Esophagus (tissue), 2 donors: Measurements from ENCODE around the gene TMEM128. TPM values are rescaled to one million over a fixed set of nuclear protein-coding genes. Genes with fewer than 3 reads are reported as not detected.
"Not testable (repeated sequence)": the region's sequence is repeated elsewhere in the genome, so short reads cannot be mapped to it uniquely, and the experiment has no call there.

Source experiments
- H3K27ac ChIP-seq, 2 donors: one replicate each; pipeline ENCODE4 v1.5.1; 2013; ENCODE audit warnings: low read depth in 2 of 2, mild to moderate bottlenecking in 2 of 2, inconsistent platforms in 1 of 2, low read length in 1 of 2, moderate library complexity in 1 of 2
- H3K27me3 ChIP-seq, 2 donors: one replicate each; pipeline ENCODE4 v1.6.1; 2013; ENCODE audit warnings: low read length in 2 of 2, control low read depth in 1 of 2, mild to moderate bottlenecking in 1 of 2; ENCODE audit not compliant: insufficient read depth in 2 of 2, control insufficient read depth in 1 of 2
- H3K36me3 ChIP-seq, 2 donors: one replicate each; pipeline ENCODE4 v1.6.1; 2013; ENCODE audit warnings: low read length in 1 of 2; ENCODE audit not compliant: control insufficient read depth in 2 of 2, insufficient read depth in 2 of 2
- H3K4me1 ChIP-seq, 2 donors: one replicate each; pipeline ENCODE4 v1.6.1; 2013; ENCODE audit warnings: low read length in 1 of 2; ENCODE audit not compliant: control insufficient read depth in 2 of 2, insufficient read depth in 2 of 2
- H3K4me3 ChIP-seq, 2 donors: one replicate each; pipeline ENCODE4 v1.5.1; 2013; ENCODE audit warnings: low read length in 2 of 2, mild to moderate bottlenecking in 2 of 2, low read depth in 1 of 2, moderate library complexity in 1 of 2
- H3K9me3 ChIP-seq, 2 donors: one replicate each; pipeline ENCODE4 v1.6.1; 2013; ENCODE audit warnings: mild to moderate bottlenecking in 2 of 2, low read depth in 1 of 2, low read length in 1 of 2, moderate library complexity in 1 of 2; ENCODE audit not compliant: control insufficient read depth in 2 of 2, insufficient read depth in 1 of 2
- WGBS, 2 donors: extraction: QIAGEN DNeasy Blood & Tissue Kit; methylation state at CpG; one replicate each; pipeline ENCODE4 v1.1.7; 2013; 5-methylcytosine and 5-hydroxymethylcytosine counted together
- polyA plus RNA-seq, 2 donors: library from polyadenylated mRNA; stranded (reverse); fragments of 200-250 nt; gene quantifications; one replicate each; pipeline ENCODE4 v1.2.3, GENCODE V29; 2013
- donor health status: healthy with polysubstance abuse.
- donor health status: Bipolar disorder and iron deficiency.

Gene TMEM128
- polyA plus RNA-seq, 2 donors = 12.5 to 15.7 TPM

- not testable (repeated sequence) for H3K4me1 ChIP-seq, H3K27ac ChIP-seq, H3K36me3 ChIP-seq, H3K4me3 ChIP-seq, H3K27me3 ChIP-seq, H3K9me3 ChIP-seq
- WGBS, 2 donors = 69 to 90% methylated on average over 3 of the region's 3 CpGs
Measured at GRCh38 chr4:4239551-4239950, 8.5 kb downstream of the TMEM128 start.

- no peaks in the 10 kb centered on the region for H3K9me3 ChIP-seq
- 97 to 98% methylated on average over 2 of the region's 2 CpGs for WGBS, 2 donors
- H3K4me3 ChIP-seq = no peak overlapping the region
- H3K27me3 ChIP-seq = no peaks in the 10 kb centered on the region
- H3K36me3 ChIP-seq = peaks cover 0 to 2% of the 10 kb centered on the region in 2 donors
- no peak overlapping the region for H3K27ac ChIP-seq
- peaks cover 0 to 2% of the 10 kb centered on the region in 2 donors for H3K4me1 ChIP-seq
Measured at GRCh38 chr4:4233610-4234009, 14.4 kb downstream of the TMEM128 start.

GRCh38 chr4:4228356-4228668, 19.7 kb downstream of the TMEM128 start:
- 64 to 73% methylated on average over 1 of the region's 1 CpG for WGBS, 2 donors
- Histone ChIP-seq H3K4me3 (no peak overlapping the region), H3K9me3 (peaks cover 0 to 11% of the 10 kb centered on the region in 2 donors), H3K36me3 (no peaks in the 10 kb centered on the region), H3K4me1 (peaks cover 2 to 4% of the 10 kb centered on the region in 2 donors), H3K27me3 (peaks cover 4 to 9% of the 10 kb centered on the region in 2 donors), H3K27ac (no peak overlapping the region)

GRCh38 chr4:4227510-4228355, 20.3 kb downstream of the TMEM128 start:
- Histone ChIP-seq H3K9me3 (peaks cover 0 to 11% of the 10 kb centered on the region in 2 donors), H3K4me1 (peaks cover 2 to 4% of the 10 kb centered on the region in 2 donors), H3K27ac (no peak overlapping the region), H3K36me3 (no peaks in the 10 kb centered on the region), H3K27me3 (peaks cover 4 to 9% of the 10 kb centered on the region in 2 donors), H3K4me3 (no peak overlapping the region)
- WGBS, 2 donors = 10 to 11% methylated on average over 47 to 51 of the region's 51 CpGs

GRCh38 chr4:4226606-4227438, 21.2 kb downstream of the TMEM128 start, which contains the start of gene OTOP1:
Gene OTOP1 (minus strand): TSS chr4:4226929. CDS start chr4:4226864, 65 bp downstream.
- Histone ChIP-seq H3K27me3 (peaks cover 4 to 9% of the 10 kb centered on the region in 2 donors), H3K4me3 (no peak within 1 kb of the TSS), H3K9me3 (peaks cover 0 to 11% of the 10 kb centered on the region in 2 donors), H3K27ac (no peak within 1 kb of the TSS), H3K4me1 (peaks cover 2 to 4% of the 10 kb centered on the region in 2 donors), H3K36me3 (no peaks in the 10 kb centered on the region)
- WGBS, 2 donors = 13 to 19% methylated on average over 69 to 82 of the region's 82 CpGs

- H3K27ac ChIP-seq = no peak overlapping the region
- no peaks in the 10 kb centered on the region for H3K36me3 ChIP-seq
- WGBS, 2 donors = 23 to 27% methylated on average over 23 to 41 of the region's 41 CpGs
- H3K27me3 ChIP-seq = peaks cover 4 to 9% of the 10 kb centered on the region in 2 donors
- no peak overlapping the region for H3K4me3 ChIP-seq
- H3K9me3 ChIP-seq = peaks cover 0 to 11% of the 10 kb centered on the region in 2 donors
- peaks cover 2 to 4% of the 10 kb centered on the region in 2 donors for H3K4me1 ChIP-seq
Measured at GRCh38 chr4:4225915-4226605, 22.0 kb downstream of the TMEM128 start.

- Histone ChIP-seq H3K27ac (no peak overlapping the region), H3K4me1 (no peaks in the 10 kb centered on the region), H3K36me3 (no peaks in the 10 kb centered on the region), H3K4me3 (no peak overlapping the region), H3K9me3 (no peaks in the 10 kb centered on the region), H3K27me3 (no peaks in the 10 kb centered on the region)
- WGBS, 2 donors = 75 to 77% methylated on average over 5 of the region's 5 CpGs
Measured at GRCh38 chr4:4217113-4217512, 30.9 kb downstream of the TMEM128 start.

- no peaks in the 10 kb centered on the region for H3K4me1 ChIP-seq
- no peaks in the 10 kb centered on the region for H3K9me3 ChIP-seq
- H3K27ac ChIP-seq = no peak overlapping the region
- H3K36me3 ChIP-seq = no peaks in the 10 kb centered on the region
- no peaks in the 10 kb centered on the region for H3K27me3 ChIP-seq
- no peak overlapping the region for H3K4me3 ChIP-seq
- 55 to 65% methylated on average over 7 of the region's 7 CpGs for WGBS, 2 donors
Measured at GRCh38 chr4:4216648-4217047, 31.4 kb downstream of the TMEM128 start.

GRCh38 chr4:4213674-4214073, 34.3 kb downstream of the TMEM128 start:
- not testable (repeated sequence) for H3K36me3 ChIP-seq, H3K4me1 ChIP-seq, H3K27me3 ChIP-seq, H3K4me3 ChIP-seq, H3K9me3 ChIP-seq, H3K27ac ChIP-seq
- WGBS, 2 donors = 47 to 61% methylated on average over 4 of the region's 4 CpGs
